Erythroblast (primary cell): Measurements from ENCODE around the gene ARMS2.

Experiments used
- DNase-seq, 2 experiments: peaks; one replicate each; lab custom pipeline; 2025; lab: John Stamatoyannopoulos, UW
- GATA1 ChIP-seq: IDR thresholded peaks from 2 replicates; pipeline ENCODE4 v1.6.1; 2011; ENCODE audit warnings: low read depth, mild to moderate bottlenecking, control low read depth, low read length, moderate library complexity
- POLR2A ChIP-seq: IDR thresholded peaks from 2 replicates; pipeline ENCODE4 v1.6.1; 2011; ENCODE audit warnings: mild to moderate bottlenecking, low read length

ARMS2 gene

GRCh38 chr10:122454603-122455080 lies at the start of gene ARMS2:
TSS of gene ARMS2 (plus strand) at chr10:122454653. CDS start at chr10:122454728, 75 bp downstream.
- no peak for DNase-seq
- TF ChIP-seq POLR2A (no peak), GATA1 (no peak)

DNA sequence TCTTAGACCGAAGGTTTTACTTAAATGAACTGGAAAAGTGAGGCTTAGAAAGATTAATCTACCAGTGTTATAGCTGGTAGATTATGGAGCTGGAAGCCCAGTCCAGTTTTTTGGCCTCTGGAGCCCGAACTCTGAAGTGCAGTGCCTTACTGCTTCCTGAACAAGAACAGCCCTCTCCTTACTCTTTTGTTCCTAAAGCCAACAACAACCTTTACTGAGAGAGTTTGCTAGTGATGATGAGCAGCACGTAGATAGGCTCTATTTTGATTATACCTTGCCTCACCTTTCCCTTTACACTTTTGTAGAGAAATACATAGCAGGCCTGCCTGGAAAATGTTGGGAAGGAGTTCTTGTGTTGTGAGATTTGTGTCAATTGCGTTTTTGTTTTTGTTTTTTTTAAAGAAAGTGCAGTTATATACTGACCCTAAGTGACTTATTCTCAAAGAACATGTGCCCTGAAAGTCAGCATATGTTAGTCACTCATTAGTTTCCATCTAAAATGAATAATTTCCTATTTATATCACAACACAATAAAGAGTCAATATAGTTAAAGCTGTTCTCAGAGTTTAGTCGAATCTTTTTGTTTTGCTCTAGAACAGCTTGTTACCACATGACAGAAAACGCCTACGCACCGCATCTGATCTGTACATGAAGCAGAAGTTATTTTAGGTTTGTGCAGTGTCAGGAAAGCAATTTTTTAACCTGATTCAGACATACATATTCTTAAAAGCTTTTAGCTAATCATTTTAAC lies 46.9 kb upstream of the ARMS2 start:
- DNase-seq, result no peak
- TF ChIP-seq GATA1 (no peak), POLR2A (no peak)

DNA sequence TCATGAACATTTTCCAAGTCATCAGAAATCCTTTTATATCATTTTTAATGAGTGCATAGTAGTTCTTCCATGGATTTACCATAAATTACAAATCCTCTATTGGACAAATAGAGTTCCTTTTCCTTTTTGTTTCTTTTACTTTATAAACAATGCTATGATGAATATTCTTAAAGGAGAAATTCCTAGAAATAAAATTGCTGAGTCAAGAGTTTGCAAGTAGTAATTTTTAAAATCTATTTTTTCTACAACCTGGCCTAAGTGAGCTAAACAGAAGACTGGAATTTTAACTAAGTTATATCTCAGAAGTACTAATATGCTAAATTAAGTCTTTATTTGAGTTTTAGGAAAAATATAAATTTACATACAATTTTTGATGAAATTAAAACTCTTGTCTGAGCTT lies 41.1 kb upstream of the ARMS2 start:
- TF ChIP-seq POLR2A (no peak), GATA1 (no peak)
- no peak for DNase-seq

- no peak for DNase-seq
- TF ChIP-seq POLR2A (no peak), GATA1 (no peak)
Observed at GRCh38 chr10:122417667-122418066, 36.8 kb upstream of the ARMS2 start.

- TF ChIP-seq POLR2A (no peak), GATA1 (no peak)
- no peak for DNase-seq
Observed at GRCh38 chr10:122419016-122419415, 35.4 kb upstream of the ARMS2 start.

- no peak for TF ChIP-seq GATA1
- no peak for TF ChIP-seq POLR2A
- no peak for DNase-seq
Observed at GRCh38 chr10:122419876-122420623, 34.4 kb upstream of the ARMS2 start.

DNA sequence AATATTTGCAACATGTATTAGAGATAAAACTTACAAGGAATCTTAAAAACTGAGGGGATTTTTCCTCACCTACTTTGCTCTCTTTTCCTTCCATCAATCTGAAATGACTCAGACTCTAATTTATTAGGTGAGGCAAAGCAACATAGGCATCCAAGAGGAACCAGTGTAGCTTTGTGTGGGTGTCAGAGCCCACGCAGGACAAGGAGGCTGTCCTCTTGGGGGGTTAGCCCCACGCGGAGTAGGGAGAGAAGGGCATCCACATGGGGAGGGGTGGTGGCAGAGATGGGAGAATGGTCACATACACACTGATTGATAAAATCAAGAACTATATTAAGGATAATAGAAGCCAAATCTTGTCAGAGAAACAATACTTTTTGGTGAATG lies 33.8 kb upstream of the ARMS2 start:
- no peak for TF ChIP-seq POLR2A
- TF ChIP-seq GATA1, result no peak
- no peak for DNase-seq

- no peak for DNase-seq
- TF ChIP-seq POLR2A (no peak), GATA1 (no peak)
Observed at GRCh38 chr10:122421054-122421625, 33.3 kb upstream of the ARMS2 start.

- DNase-seq, result no peak
- TF ChIP-seq GATA1 (no peak), POLR2A (no peak)
Observed at GRCh38 chr10:122421742-122422141, 32.7 kb upstream of the ARMS2 start.

DNA sequence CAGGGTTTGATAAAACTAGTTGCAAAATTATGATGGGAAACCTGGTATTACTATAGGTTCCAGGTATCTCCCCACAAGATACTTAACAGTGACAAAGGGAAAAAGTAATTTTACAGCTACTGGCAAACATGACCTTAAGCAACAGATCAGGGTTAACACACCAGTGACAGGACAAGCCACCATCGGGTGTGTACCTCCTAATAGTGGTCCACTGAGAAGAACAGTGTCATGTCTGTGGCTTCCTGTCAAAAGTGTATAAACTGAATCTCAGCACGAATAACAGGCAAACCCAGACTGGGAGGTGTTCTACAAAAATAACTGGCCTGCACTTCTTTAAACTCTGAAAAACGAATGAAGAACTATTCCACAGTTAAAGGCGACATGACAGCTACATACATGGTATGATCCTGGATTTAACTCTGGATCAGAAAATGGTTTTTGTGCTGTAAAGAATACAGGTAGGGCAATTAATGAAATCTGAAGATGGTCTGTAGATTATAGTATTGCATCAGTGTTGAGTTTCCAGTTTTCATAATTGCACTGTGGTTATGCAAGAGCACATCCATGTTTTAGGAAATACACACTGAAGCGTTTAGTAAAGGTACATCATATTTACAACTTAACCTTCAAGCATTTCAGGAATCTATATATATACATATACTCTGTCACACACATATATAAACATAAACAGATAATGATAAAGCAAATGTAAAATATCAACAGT lies 32.0 kb upstream of the ARMS2 start:
- DNase-seq, result no peak
- TF ChIP-seq GATA1, result no peak
- no peak for TF ChIP-seq POLR2A

DNA sequence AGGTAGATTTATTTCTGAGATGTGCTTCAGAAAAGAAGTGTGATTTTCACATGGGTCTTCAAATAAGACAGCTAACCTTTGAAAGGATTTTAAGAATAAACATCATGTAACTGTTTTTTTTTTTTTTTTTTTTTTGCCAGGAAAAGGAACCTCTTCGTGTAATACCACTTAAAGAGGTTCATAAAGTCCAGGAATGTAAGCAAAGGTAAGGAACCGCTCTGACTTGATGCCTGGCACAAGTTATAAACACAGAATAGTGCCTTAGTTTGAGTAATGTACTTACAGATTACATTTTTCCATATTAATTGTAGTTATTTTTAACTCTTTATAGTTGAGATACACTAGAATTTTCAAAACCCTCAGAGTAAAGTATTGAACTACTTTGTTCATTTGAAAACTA lies 30.4 kb upstream of the ARMS2 start:
- TF ChIP-seq GATA1, result no peak
- TF ChIP-seq POLR2A, result no peak
- no peak for DNase-seq

GRCh38 chr10:122426829-122427228 lies 27.6 kb upstream of the ARMS2 start:
- TF ChIP-seq POLR2A (no peak), GATA1 (no peak)
- DNase-seq, result no peak

DNA sequence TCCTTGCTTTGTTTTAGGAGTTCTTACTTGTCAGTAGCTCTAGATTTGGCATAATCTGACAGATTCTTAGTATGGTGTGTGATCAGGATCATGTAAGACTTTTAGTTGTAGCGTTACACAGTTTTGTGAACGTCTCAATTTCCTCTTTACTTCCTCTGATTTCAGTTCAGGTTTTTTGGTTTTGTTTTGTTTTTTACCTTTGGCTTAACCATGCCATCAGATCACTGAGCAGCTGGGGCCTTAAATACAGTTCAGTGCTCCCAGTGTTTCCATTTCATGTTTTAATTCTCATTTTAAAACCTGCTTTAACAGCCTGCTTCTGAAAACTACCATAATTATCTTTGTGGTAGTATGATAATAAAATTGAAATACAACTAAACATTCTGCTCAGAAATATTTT lies 27.2 kb upstream of the ARMS2 start:
- DNase-seq, result no peak
- TF ChIP-seq GATA1 (no peak), POLR2A (no peak)
